HG02642 (cell line): Measurements from ENCODE around the gene ASPG.
"Not testable (repeated sequence)": the region's sequence is repeated elsewhere in the genome, so short reads cannot be mapped to it uniquely, and the experiment has no call there.

Experiments used
- ATAC-seq: cut with Tn5 transposase; IDR thresholded peaks from one replicate; pipeline ENCODE4 v1.9.1; 2021; ENCODE audit warnings: mild to moderate bottlenecking; ENCODE audit not compliant: unreplicated experiment, poor library complexity

ASPG gene

GRCh38 chr14:104142946-104143470 is 57.5 kb downstream of the ASPG start:
- no peak for ATAC-seq

DNA sequence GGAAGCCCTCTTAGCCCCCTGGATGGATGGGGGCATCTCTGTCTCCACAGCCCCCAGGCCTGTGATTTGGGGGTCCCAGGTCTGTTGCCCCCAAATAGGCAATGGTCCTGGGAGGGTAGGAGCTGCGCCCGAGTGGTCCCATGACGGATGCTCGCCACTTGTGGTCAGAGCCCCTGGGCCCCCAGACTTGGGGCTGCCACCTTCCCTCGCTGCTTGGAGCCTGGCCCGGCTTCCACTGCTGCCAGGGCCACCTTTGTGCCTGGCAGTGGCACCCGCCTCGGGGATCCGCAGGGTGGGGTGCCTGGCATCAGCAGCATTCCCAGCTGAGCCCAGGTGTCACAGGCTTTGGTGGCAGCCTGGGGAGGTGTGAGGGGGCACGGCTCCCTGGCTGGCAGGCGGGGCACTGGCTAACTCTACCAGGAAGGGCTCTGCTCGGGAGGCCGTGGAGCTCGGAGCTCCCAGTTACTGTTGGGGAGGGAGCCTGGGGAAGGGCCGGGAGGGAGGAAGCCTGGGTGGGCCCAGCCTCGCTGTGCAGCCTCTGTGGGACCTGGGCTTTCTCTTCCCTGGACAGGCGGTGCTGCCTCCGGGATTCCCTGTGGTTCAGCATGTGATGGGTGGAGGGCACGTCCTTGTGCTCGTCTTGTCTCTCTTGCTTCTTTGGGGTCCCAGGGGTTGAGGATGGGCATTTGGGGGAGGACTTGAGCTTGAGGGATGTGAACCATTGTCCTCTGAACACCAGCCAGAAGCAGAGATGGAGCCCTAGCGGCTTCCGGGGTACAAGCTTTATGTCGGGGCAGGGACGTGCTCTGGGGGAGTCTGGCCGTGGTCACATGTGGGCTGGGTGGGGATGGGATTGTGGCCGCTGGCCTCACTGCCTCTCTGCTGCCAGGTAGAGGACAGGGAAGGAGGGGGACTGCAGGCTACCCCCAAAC is 58.3 kb downstream of the ASPG start:
- ATAC-seq, result no peak

DNA sequence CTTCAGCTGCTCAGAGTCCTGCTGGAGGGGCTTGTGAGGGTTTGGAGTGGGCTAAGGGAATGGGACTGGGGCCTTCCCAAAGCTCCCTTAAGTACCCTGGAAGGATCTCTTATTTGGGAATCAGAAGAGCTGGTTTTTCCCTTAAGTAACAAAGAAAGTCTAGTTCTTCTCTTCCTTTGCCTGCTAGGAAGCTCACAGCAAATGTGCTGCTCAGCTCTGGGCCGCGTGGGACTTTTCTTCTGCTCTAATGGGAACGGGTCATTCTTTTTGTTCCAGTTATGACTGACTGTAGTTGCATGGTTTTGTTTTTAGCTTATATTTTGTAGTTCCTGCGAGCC is 58.9 kb downstream of the ASPG start:
- ATAC-seq, result no peak

DNA sequence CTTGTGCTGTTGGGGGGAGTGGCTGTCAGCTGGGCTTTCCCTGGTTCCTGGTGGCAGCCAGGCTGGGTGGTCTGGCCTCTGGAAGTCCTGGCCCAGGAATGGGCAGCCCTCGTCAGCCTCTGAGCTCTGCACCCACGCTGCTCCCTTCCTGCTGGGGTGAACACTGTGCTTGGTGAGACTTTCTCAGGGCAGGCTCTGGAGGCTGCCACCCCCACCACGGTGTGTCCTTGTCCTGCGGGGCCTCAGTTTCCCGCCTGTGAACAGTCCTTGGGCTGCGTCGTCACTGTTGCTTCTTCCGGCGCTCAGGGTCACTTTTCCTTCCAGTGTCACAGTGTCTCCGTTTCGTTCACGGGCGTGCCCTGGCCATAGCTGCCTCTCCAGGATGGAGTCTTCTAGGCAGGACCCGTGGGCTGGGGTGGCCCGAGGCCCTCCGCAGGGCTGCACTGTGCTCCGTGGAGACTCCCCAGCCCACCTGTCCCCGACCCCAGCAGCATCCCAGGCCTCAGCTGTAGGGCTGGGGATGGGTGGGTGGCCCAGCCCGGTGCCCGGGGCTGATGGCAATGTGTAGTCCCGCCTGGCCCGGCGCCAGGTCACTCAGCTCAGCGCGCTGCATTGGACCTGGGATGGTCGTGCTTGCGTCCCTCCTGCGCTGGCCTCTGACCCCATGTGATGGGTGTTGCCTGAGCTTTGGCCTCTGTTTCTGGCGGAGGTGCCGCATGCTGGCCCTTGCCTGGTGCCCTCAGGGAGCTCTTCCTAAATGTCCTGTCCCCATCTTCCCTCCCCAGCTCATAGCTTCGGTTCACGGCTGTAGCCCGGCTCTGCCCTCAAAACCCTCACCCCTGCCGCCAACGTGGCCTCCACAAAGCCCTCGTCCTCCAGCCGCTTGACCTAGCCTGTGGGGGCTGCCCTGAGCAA is 59.7 kb downstream of the ASPG start:
- no peak for ATAC-seq

GRCh38 chr14:104145826-104146601 is 60.5 kb downstream of the ASPG start:
- ATAC-seq, result no peak

GRCh38 chr14:104146651-104147345 is 61.3 kb downstream of the ASPG start:
- no peak for ATAC-seq

DNA sequence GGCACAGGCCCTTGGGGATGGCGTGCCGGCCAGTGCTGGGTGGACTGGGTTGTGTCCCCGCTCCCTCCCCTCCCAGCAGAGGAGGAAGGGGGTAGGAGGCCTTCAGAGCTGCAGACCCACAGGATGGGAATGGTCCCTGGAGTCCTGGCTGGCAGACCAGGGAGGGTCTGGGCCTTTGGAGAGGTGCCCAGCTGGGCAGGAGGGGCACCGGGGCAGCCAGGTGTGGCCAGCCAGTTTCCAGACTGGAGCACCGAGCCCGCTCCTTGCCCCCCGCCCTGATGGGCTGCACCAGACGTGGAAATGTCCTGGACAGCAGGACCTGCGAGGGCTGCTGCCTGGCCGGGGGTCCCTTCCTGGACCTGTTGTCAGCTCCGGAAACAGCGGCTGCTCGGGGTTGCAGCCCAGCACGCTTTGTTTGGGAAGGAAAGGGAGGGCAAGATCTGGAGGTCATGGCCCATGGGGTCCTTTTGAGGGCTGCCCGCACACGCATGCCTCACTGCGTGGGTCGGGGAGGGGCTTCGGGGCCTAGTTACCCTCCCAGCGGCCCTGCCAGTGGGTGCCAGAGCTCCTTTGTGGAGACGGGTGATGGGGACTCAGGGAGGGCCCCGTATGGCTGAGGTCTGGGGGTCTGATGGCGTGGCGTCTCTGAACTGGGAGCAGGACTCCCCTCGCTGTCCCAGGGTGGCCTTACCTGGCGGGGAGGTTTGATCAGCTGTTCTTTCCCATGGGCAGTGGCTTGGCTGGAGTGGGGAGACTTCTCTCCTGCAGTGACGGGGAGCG is 62.0 kb downstream of the ASPG start:
- no peak for ATAC-seq

DNA sequence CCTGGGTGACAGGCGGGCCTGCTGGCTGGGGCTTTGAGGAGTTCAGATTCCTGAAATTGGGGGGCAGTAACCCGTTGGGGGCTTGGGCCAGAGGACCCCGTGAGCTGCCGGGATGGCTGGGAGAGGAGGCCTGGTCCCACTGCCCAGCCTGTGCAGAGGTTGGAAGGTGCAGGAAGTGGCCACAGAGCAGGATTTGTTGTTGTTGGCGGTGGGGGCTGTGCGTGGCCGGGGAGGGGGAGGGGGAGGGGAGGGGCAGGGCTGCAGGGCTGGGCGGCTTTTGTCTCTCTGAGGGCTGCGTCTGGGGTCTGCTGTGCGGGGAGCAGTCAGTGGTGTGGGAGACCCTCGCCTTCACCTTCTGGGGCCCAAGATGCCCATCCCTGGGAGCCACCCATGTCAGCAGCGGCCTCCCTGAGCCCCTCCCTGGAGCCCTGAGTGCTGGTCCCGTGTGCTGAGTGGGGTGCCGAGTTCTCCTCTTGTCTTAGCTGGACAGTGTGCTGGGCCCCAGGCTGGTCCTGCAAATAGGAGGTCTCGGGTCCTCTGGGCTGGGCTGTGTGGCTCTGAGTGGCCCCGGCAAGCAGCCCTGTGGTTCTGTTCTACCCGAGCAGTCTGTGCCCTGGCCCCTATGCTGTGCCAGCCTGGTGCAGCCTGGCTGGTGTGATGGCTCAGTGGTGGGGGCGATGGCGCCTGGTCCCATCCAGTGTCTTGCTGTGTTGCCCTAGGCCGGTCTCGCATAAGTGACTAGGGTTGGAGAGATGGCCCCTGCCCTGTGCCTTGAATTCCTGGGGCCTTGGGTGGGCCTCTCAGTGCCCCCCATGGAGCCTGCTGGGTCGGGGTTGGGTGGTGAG is 63.2 kb downstream of the ASPG start:
- ATAC-seq, result no peak

DNA sequence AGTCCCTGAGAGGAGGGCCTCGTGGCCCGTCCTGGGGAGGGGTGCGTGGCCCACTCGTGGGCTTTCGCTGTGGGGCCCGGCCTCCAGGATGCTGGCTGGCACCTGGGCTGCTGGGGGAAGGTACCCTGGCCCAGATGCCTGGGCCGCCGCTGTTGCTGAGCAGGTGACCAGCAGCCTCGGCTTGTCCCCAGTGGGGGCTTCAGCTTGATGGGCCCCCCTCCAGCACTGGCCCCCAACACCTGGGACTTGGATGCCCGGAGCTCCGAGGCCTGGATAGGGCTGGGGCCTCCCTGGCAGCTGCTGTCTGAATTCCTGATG is 63.7 kb downstream of the ASPG start:
- ATAC-seq, result no peak

- ATAC-seq, result no peak
These were observed 64.2 kb downstream of the ASPG start for GRCh38 chr14:104149617-104150135.

DNA sequence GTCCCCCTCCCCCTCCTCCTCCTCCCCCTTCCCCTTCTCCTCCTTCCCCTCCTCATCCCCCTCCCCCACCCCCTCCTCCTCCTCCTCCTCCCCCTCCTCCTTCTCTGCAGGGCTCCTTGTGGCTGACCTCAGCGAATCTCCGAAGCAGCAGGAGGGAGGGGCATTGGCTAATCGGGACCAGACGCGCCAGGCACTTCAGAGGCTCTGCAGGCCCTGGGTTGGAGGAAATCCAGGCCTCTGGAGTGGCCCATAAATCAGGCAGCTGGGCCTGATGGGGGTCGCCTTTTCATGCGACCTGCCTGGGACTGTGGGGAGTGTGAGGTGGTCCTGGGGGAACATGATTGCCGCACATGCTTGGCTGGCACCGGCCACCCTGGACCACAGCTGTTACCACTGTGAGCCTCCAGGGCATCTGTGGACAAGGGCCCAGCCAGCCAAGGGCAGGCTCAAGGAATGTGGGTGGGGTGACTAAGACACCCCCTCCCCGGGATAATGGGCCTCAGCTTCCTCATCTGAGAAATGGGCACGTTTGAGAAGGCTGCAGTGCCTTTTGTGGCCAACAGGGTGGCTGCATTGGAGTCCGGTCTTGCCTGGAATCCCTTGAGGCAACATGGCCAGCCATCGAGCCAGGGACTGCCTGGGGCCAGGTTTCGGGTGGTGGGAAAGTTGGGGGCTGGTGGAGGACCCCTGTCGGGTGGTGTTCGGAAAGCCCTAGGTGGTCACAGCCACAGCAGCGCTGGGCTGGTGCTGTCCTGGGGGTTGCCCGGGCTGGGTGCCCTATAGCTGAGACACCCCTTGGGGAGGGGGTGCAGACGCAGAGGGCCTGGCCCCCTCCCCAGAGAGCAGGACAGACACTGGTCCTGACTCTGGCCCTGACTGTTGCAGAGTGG is 64.9 kb downstream of the ASPG start:
- no peak for ATAC-seq

DNA sequence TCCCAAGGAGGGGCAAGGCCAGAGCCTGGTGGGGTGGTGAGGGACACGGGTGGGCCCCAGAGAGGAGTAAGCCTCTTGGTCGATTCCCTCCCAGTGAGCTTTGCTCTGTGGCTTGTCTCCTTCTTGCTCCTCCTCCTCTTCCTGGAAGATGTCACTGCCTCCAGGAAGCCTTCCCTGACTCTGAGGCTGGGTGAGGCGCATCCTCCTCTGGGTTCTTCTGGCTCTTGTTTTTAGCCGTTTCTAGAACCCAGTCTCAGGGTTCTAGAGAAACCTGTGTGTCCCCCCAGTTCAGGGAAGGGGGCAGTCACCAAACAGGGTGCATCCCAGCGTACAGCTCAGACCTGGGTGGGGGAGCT is 65.5 kb downstream of the ASPG start:
- no peak for ATAC-seq

GRCh38 chr14:104151566-104152245 is 66.2 kb downstream of the ASPG start:
- no peak for ATAC-seq

- ATAC-seq, result no peak
These were observed 66.7 kb downstream of the ASPG start for GRCh38 chr14:104152246-104152575.

- no peak for ATAC-seq
These were observed 67.3 kb downstream of the ASPG start for GRCh38 chr14:104152686-104153393.

DNA sequence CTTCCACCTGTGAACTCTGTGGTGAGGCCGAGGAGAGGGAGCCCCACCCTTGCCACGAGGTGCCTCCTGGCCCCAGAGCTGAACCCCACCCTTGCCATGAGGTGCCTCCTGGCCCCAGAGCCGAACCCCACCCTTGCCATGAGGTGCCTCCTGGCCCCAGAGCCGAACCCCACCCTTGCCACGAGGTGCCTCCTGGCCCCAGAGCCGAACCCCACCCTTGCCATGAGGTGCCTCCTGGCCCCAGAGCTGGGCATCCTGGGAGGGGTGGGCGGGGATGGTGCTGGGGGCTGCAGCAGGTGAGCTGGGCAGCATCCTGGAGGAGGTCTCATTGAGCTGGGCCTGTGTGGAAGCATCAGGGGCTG is 67.9 kb downstream of the ASPG start:
- ATAC-seq, result not testable (repeated sequence)
